ENCODE data around the gene ERN1. TPM values are rescaled to one million over a fixed set of nuclear protein-coding genes. Genes with fewer than 3 reads are reported as not detected.

The ERN1 gene
- total and polyA plus RNA-seq, 2 of the 13 experiments (the other 11 are each of a cell fraction or from before 2014, with no cell fraction given) = 6.0 to 12.7 TPM

DNA sequence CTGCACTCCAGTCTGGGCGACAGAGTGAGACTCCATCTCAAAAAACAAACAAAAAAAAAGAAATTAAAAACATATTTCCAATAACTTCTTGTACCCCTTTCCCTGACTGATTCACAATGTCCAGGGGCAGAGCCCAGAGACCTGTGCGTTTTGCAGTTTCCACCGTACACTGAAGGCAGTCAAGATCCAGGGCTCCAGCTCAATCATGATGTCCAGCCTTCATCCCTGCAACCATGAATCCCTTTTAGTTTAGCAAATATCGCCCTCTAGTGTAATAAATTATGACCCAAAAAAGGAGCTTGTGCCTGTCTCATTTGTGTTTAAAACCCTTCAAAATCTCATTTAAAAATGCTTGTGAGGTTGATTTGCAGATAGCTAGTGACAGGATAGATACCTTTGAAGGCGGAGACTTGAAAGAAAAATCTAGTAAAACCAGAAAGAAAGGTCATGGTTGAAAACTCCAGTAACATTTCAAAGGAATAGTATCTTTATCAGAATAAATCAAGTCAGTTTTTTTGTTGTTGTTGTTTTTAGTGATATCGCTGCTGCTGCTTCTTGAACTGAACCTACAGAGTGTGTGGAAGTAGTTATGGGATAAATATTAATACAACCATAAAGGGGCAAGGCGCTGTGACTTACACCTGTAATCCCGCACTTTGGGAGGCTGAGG lies 3.7 kb upstream of the ERN1 start (continued):
- TF ChIP-seq HMGXB4 (CRISPR knock-in tag; IDR thresholded peaks at IDR 0.05; ENCODE audit: borderline replicate concordance in 1 of 2, low read depth in 1 of 2) = peak in 1 of 2 experiments; percentile 41; a peak in 2 of 4 replicates
- no peak for TF ChIP-seq ZNF816 (CRISPR knock-in tag; IDR thresholded peaks at IDR 0.05; ENCODE audit: borderline replicate concordance)
- no peak for TF ChIP-seq TBP (CRISPR knock-in tag; IDR thresholded peaks at IDR 0.05)
- no peak for TF ChIP-seq MYC (CRISPR knock-in tag; IDR thresholded peaks at IDR 0.05; ENCODE audit: borderline replicate concordance)
- TF ChIP-seq FOXM1 (CRISPR knock-in tag; IDR thresholded peaks at IDR 0.05) = no peak
- TF ChIP-seq ZNF18 (CRISPR knock-in tag; IDR thresholded peaks at IDR 0.05; ENCODE audit: insufficient replicate concordance) = no peak
- no peak for TF ChIP-seq SP5 (CRISPR knock-in tag; IDR thresholded peaks at IDR 0.05; ENCODE audit: borderline replicate concordance, low read depth)
- peak in 1 of 2 experiments; percentile 20; a peak in 1 of 4 replicates for TF ChIP-seq KLF16 (CRISPR knock-in tag; IDR thresholded peaks at IDR 0.05)
- peak; percentile 42; the same call in 1 of the 2 replicates for TF ChIP-seq GATAD2A (CRISPR knock-in tag; IDR thresholded peaks at IDR 0.05)
- no peak for TF ChIP-seq ZNF790 (CRISPR knock-in tag; IDR thresholded peaks at IDR 0.05; ENCODE audit: borderline replicate concordance)
- TF ChIP-seq ATM (IDR thresholded peaks at IDR 0.05; ENCODE audit: borderline replicate concordance) = no peak
- TF ChIP-seq NR2F2 (IDR thresholded peaks at IDR 0.05; ENCODE audit: borderline replicate concordance, low read depth) = no peak
- TF ChIP-seq SMARCC2 (IDR thresholded peaks at IDR 0.05) = no peak
- peak; percentile 23; the same call in 1 of the 2 replicates for TF ChIP-seq THAP11 (CRISPR knock-in tag; IDR thresholded peaks at IDR 0.05)
- TF ChIP-seq GZF1 (CRISPR knock-in tag; IDR thresholded peaks at IDR 0.05) = 0 out of 2 replicates have a peak, but pooled peaks have one; percentile 49
- no peak for TF ChIP-seq PAX8 (CRISPR knock-in tag; IDR thresholded peaks at IDR 0.05; ENCODE audit: borderline replicate concordance)
- no peak for TF ChIP-seq ZBTB40 (IDR thresholded peaks at IDR 0.05)
- no peak for TF ChIP-seq ZBTB40 (CRISPR knock-in tag; IDR thresholded peaks at IDR 0.05)

All from HepG2 (cell line).